K562 (cell line): ENCODE measurements around the gene HMX3. TPM values are rescaled to one million over a fixed set of nuclear protein-coding genes. Genes with fewer than 3 reads are reported as not detected.

Experiments
- ATAC-seq: fragments of 200-7000 bp; cut with Tn5 transposase; 3 replicates; pipeline ENCODE4 v1.9.1; 2020; ENCODE audit warnings: moderate library complexity
- BruUV-seq: library from RNA; stranded (reverse); fragments of 400-500 nt; replicated peaks from 2 replicates; lab custom pipeline; 2021; lab: Mats Ljungman, UMichigan
- CTCF ChIA-PET: fragments of 300-600 bp; formaldehyde crosslinking; extraction: SDS; loops from one replicate; lab custom pipeline; 2021; ENCODE audit warnings: low intra/inter-chr PET ratio; lab: Yijun Ruan, JAX
- POLR2A ChIA-PET: fragments of 300-600, 350-650 bp; sonication (Branson Sonifier 250); formaldehyde crosslinking; extraction: SDS; loops from one replicate; lab custom pipeline; 2021; ENCODE audit warnings: antibody characterized with exemption, inconsistent platforms; lab: Yijun Ruan, JAX
- DNase-seq, 4 experiments: peaks; one replicate each; pipeline versions ENCODE4 v3.0.0 to v3.0.0-alpha.2; 2011 to 2018; ENCODE audit warnings: low spot score in 3 of 4, mixed read lengths in 3 of 4; ENCODE audit errors: extremely low read depth in 1 of 4
- FAIRE-seq: peaks from 2 replicates; lab custom pipeline; 2011; peaks lifted over from hg19 to GRCh38; lab: Jason Lieb, UNC
- H2AFZ ChIP-seq: 2 replicates; pipeline ENCODE4 v1.6.0; 2011; ENCODE audit warnings: low read depth, low read length, control low read depth, inconsistent platforms
- H3K27ac ChIP-seq: fragments of 200-600 bp; 3 replicates; pipeline ENCODE4 v1.8.0; 2011; ENCODE audit warnings: low read depth, mild to moderate bottlenecking, control low read depth, inconsistent platforms, low read length, moderate library complexity, mixed read lengths; ENCODE audit errors: extremely low read depth
- H3K27me3 ChIP-seq, 2 experiments: fragments of 300-600 bp in 1 of 2; 2 replicates in 1 of 2; 3 replicates in 1 of 2; pipeline versions ENCODE4 v1.6.0 to v1.8.0; 2011; ENCODE audit warnings: inconsistent platforms in 2 of 2, low read length in 2 of 2, mild to moderate bottlenecking in 1 of 2, mixed read lengths in 1 of 2, moderate library complexity in 1 of 2; ENCODE audit not compliant: control insufficient read depth in 2 of 2, insufficient read depth in 2 of 2
- H3K36me3 ChIP-seq: fragments of 300-600 bp; 3 replicates; pipeline ENCODE4 v1.8.0; 2011; ENCODE audit warnings: mild to moderate bottlenecking, low read length, inconsistent platforms; ENCODE audit not compliant: control insufficient read depth, insufficient read depth
- H3K4me1 ChIP-seq, 2 experiments: fragments of 200-600 bp in 1 of 2; replicated peaks in 1 of 2; 2 replicates in 1 of 2; 3 replicates in 1 of 2; pipeline versions ENCODE4 v1.5.1 to v1.8.0; 2011; ENCODE audit warnings: inconsistent platforms in 2 of 2, low read length in 2 of 2, mild to moderate bottlenecking in 1 of 2, mixed read lengths in 1 of 2, moderate library complexity in 1 of 2; ENCODE audit not compliant: control insufficient read depth in 2 of 2, insufficient read depth in 2 of 2
- H3K4me2 ChIP-seq: 2 replicates; pipeline ENCODE4 v1.6.1; 2011; ENCODE audit warnings: low read length, control low read depth, inconsistent platforms, mixed read lengths; ENCODE audit not compliant: insufficient read depth
- H3K4me3 ChIP-seq: fragments of 200-600 bp; sonication (generic), shearing (Covaris generic); 2 replicates; pipeline ENCODE4 v1.5.1; 2016; ENCODE audit warnings: control low read depth, inconsistent platforms
- H3K79me2 ChIP-seq: fragments of 200-600 bp; 3 replicates; pipeline ENCODE4 v1.8.0; 2011; ENCODE audit warnings: low read length, inconsistent platforms; ENCODE audit not compliant: control insufficient read depth, insufficient read depth
- H3K9ac ChIP-seq, 2 experiments: 2 replicates each; pipeline versions ENCODE4 v1.6.0 to v1.6.1; 2011; ENCODE audit warnings: low read depth in 2 of 2, low read length in 2 of 2, control low read depth in 1 of 2, inconsistent platforms in 1 of 2, mild to moderate bottlenecking in 1 of 2, mixed read lengths in 1 of 2; ENCODE audit not compliant: insufficient read depth in 1 of 2
- H3K9me1 ChIP-seq: one replicate; pipeline ENCODE4 v1.6.0; 2011; ENCODE audit warnings: inconsistent platforms, mild to moderate bottlenecking, low read length, moderate library complexity; ENCODE audit not compliant: control insufficient read depth, insufficient read depth
- H3K9me3 ChIP-seq: replicated peaks from 2 replicates; pipeline ENCODE4 v1.5.1; 2011; ENCODE audit warnings: low read depth, low read length, inconsistent platforms; ENCODE audit not compliant: control insufficient read depth, insufficient read depth
- H4K20me1 ChIP-seq: replicated peaks from 2 replicates; pipeline ENCODE4 v1.6.1; 2011; ENCODE audit warnings: low read length, inconsistent platforms, mixed read lengths; ENCODE audit not compliant: control insufficient read depth, insufficient read depth
- BACH1 ChIP-seq: fragments of 200-800 bp; sonication (Bioruptor generic); IDR thresholded peaks from 2 replicates; pipeline ENCODE4 v1.6.1; 2016; ENCODE audit warnings: missing genetic modification characterization, missing compliant biosample characterization
- EWSR1 ChIP-seq: fragments of 450-650 bp; IDR thresholded peaks from 2 replicates; pipeline ENCODE4 v1.6.1; 2018; ENCODE audit warnings: borderline replicate concordance, mild to moderate bottlenecking, low read depth, moderate library complexity; ENCODE audit not compliant: partially characterized antibody
- MCM7 ChIP-seq, 2 experiments: fragments of 450-650 bp; IDR thresholded peaks; 2 replicates each; pipeline ENCODE4 v1.6.1; 2016 to 2018
- OTX1 ChIP-seq: fragments of 450-650 bp; formaldehyde crosslinking; IDR thresholded peaks from 2 replicates; pipeline ENCODE4 v1.4.0; 2022; ENCODE audit warnings: mild to moderate bottlenecking
- RB1 ChIP-seq: fragments of 450-650 bp; IDR thresholded peaks from 2 replicates; pipeline ENCODE4 v1.6.1; 2017; ENCODE audit warnings: low read depth, mild to moderate bottlenecking
- STAT5B ChIP-seq: fragments of 250-450 bp; sonication (Bioruptor Pico); IDR thresholded peaks from 2 replicates; pipeline ENCODE4 v1.8.0; 2021; ENCODE audit warnings: mild to moderate bottlenecking, inconsistent platforms
- ZNF175 ChIP-seq: fragments of 200-800 bp; sonication (Bioruptor generic); IDR thresholded peaks from 2 replicates; pipeline ENCODE4 v1.6.1; 2016; ENCODE audit warnings: low read depth, mild to moderate bottlenecking, missing genetic modification characterization, missing compliant biosample characterization
- ZNF398 ChIP-seq: fragments of 250-450 bp; sonication (Bioruptor Pico); IDR thresholded peaks from 2 replicates; pipeline ENCODE4 v1.8.0; 2021; ENCODE audit warnings: moderate library complexity, mild to moderate bottlenecking, inconsistent platforms
- WGBS: fragments of 100-300 bp; shearing (Covaris generic); methylation state at CpG from one replicate; pipeline ENCODE4 v1.1.6; 2016; ENCODE audit warnings: low coverage, mixed read lengths; ENCODE audit not compliant: insufficient coverage; ENCODE audit errors: missing lambda C conversion rate; 5-methylcytosine and 5-hydroxymethylcytosine counted together
- in situ Hi-C: fragments of 300-500 bp; cut with MboI; formaldehyde crosslinking; loops from 4 replicates; pipeline ENCODE4 v1.15.0; 2018; ENCODE audit warnings: inconsistent platforms, mixed read lengths
- intact Hi-C: fragments of 100-400 bp; cut with micrococcal nuclease; formaldehyde crosslinking; loops from 2 replicates; pipeline ENCODE4 v1.14.2; 2022
- polyA plus RNA-seq, 8 experiments: library from polyadenylated mRNA; depleted of rRNA in 4 of 8; stranded (reverse) in 5 of 8; unstranded in 3 of 8; fragments of >200 nt; fragmentation: Nextera tagmentation in 2 of 8; fragmentation: Illumina TruSeq in 1 of 8; extraction: Ambion mirVana in 2 of 8; extraction: Trizol in 1 of 8; gene quantifications; 2 replicates each; pipeline versions ENCODE4 v1.2.1 to v1.2.3, GENCODE V29; 2011 to 2014; ENCODE audit warnings: inconsistent platforms in 1 of 8, missing spikeins in 1 of 8
- total RNA-seq, 7 experiments: library from RNA; depleted of rRNA in 6 of 7; stranded (reverse); fragments of >200 nt in 6 of 7; fragmentation: Illumina TruSeq in 2 of 7; extraction: Trizol in 2 of 7; gene quantifications; 2 replicates each; pipeline versions ENCODE4 v1.2.1 to v1.2.3, GENCODE V29; 2011 to 2021; ENCODE audit warnings: low replicate concordance in 1 of 7
- TF ChIP-seq, protein P1 (sequence below), 2 experiments: IDR thresholded peaks; 2 replicates each; pipeline ENCODE4 v1.6.1; 2011; ENCODE audit warnings: borderline replicate concordance in 1 of 2, control low read depth in 1 of 2, low read depth in 1 of 2, low read length in 1 of 2, mild to moderate bottlenecking in 1 of 2, mixed read lengths in 1 of 2, moderate library complexity in 1 of 2; ENCODE audit not compliant: insufficient read depth in 1 of 2, insufficient read length in 1 of 2, poor library complexity in 1 of 2, severe bottlenecking in 1 of 2; ENCODE audit errors: extremely low read depth in 1 of 2

Gene HMX3
- total and polyA plus RNA-seq, 9 of the 15 experiments (the other 6 are each of a cell fraction or from before 2014, with no cell fraction given): 0.55 to 43.5 (median 7.4) TPM; not detected in 2

GRCh38 chr10:123151737-123152135, 16.0 kb downstream of the HMX3 start:
- H3K36me3 ChIP-seq: peaks cover 21% of the 10 kb centered on the region
- 72% methylated on average over 6 of the region's 7 CpGs for WGBS
- TF ChIP-seq OTX1 (CRISPR knock-in tag) (no peak), MCM7 (IDR thresholded peaks at IDR 0.05) (no peak), RB1 (no peak)
- DNase-seq: no peak
- peaks cover 26% of the 10 kb centered on the region for H3K79me2 ChIP-seq
- H4K20me1 ChIP-seq: 0 out of 2 replicates have a peak, but pooled peaks cover 1% of the 10 kb centered on the region
- H3K27me3 ChIP-seq: no peaks in the 10 kb centered on the region
- no peak for ATAC-seq
- H3K27ac ChIP-seq: no peak overlapping the region
- H3K9me3 ChIP-seq: no peaks in the 10 kb centered on the region
- H3K9me1 ChIP-seq: no peaks in the 10 kb centered on the region
- no peak overlapping the region for H2AFZ ChIP-seq
- BruUV-seq: no TSS peak
- ChIA-PET CTCF (no interaction called here), POLR2A (interaction anchor here (0.7 to 0.8 kb wide), 2 partner anchors 8 to 12 kb away, joined by 3 read pairs; no protein-coding TSS in a partner anchor)
- no peak overlapping the region for H3K4me2 ChIP-seq
- in situ Hi-C loops: no loop called here
- no peak overlapping the region for H3K4me3 ChIP-seq
- peaks cover 4 to 23% of the 10 kb centered on the region in 2 experiments; a peak in 4 of 5 replicates for H3K4me1 ChIP-seq
- intact Hi-C loops: no loop called here
- H3K9ac ChIP-seq: no peak overlapping the region
- no peak for FAIRE-seq

DNA sequence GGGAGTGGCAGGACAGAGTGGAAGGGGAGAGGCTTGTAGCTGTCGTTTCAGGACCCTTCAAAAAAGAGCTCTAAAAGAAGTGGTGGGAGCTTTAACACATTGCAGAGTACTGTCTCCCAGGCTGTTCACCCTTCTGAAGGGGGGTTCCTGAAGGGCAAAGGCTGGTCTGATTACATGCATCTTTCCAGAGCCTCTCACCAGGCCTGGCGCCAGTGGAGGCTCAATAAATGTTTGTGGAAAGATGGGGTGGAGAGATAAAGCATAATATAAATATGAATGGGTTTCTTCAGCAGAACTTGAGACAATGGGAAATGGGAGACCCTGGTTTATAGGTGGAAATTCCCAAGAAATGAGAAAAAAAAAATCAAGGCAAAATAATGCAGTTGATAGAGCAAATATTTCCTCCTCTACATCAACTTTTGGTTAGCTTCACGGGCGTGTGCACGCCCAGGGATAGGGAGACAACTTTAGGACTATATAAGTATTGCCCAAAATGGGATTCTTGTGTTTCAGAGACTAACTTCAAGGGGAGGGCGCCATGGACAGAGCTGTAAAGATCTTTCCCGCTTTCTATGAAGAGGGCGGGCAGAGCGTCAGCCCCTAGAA, 17.8 kb downstream of the HMX3 start:
- in situ Hi-C loops: no loop called here
- TF ChIP-seq STAT5B: no peak
- TF ChIP-seq EWSR1: no peak
- 0 out of 2 replicates have a peak, but pooled peaks have one; percentile 46 for TF ChIP-seq ZNF175 (CRISPR knock-in tag)
- TF ChIP-seq, protein P1, sequence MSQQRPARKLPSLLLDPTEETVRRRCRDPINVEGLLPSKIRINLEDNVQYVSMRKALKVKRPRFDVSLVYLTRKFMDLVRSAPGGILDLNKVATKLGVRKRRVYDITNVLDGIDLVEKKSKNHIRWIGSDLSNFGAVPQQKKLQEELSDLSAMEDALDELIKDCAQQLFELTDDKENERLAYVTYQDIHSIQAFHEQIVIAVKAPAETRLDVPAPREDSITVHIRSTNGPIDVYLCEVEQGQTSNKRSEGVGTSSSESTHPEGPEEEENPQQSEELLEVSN (IDR thresholded peaks at IDR 0.05; ENCODE audit: borderline replicate concordance in 1 of 2, extremely low read depth in 1 of 2, insufficient read depth in 1 of 2, insufficient read length in 1 of 2, low read depth in 1 of 2, low read length in 1 of 2, poor library complexity in 1 of 2, severe bottlenecking in 1 of 2): peak; percentile 98 to 99
- TF ChIP-seq ZNF398 (CRISPR knock-in tag): no peak
- no peak for TF ChIP-seq BACH1

More for the DNA sequence above, 17.8 kb downstream of the HMX3 start:
- no peaks in the 10 kb centered on the region for H3K27me3 ChIP-seq
- FAIRE-seq (no peak), ATAC-seq (no peak), DNase-seq (no peak)
- peak overlapping the region in 1 of 2 experiments; percentile 99; a peak in 2 of 4 replicates for H3K9ac ChIP-seq
- H3K27ac ChIP-seq: peak overlapping the region; percentile 66
- ChIA-PET CTCF (no interaction called here), POLR2A (interaction anchor here (0.6 to 2.9 kb wide), 12 partner anchors 8 to 41 kb away, joined by 3 to 34 read pairs (median 4); no protein-coding TSS in a partner anchor)
- H4K20me1 ChIP-seq: peaks cover 10% of the 10 kb centered on the region
- H3K36me3 ChIP-seq: peaks cover 39% of the 10 kb centered on the region
- intact Hi-C loops: loop anchor here (1.0 kb wide), 1 partner anchor 14 kb away; no protein-coding TSS in a partner anchor
- BruUV-seq: no TSS peak
- H3K4me3 ChIP-seq: no peak overlapping the region
- no peak overlapping the region; the same call in 1 of the 2 replicates for H3K4me2 ChIP-seq
- no peaks in the 10 kb centered on the region for H3K9me1 ChIP-seq
- H2AFZ ChIP-seq: peak overlapping the region; percentile 84
- H3K79me2 ChIP-seq: peaks cover 45% of the 10 kb centered on the region
- H3K9me3 ChIP-seq: no peaks in the 10 kb centered on the region
- peaks cover 14 to 19% of the 10 kb centered on the region in 2 experiments; a peak in 3 of 5 replicates for H3K4me1 ChIP-seq
- 13% methylated on average over 8 of the region's 9 CpGs for WGBS
